GM13976 (cell line): ENCODE measurements around the gene COL4A1.

Source experiments
- DNase-seq: peaks from one replicate; pipeline ENCODE4 v3.0.0; 2012; ENCODE audit warnings: low spot score
- CTCF ChIP-seq: IDR thresholded peaks from 2 replicates; pipeline ENCODE4 v1.5.1; 2012; ENCODE audit warnings: borderline replicate concordance, mild to moderate bottlenecking; ENCODE audit not compliant: insufficient read depth; ENCODE audit errors: extremely low read depth, missing control alignments, control extremely low read depth
- in situ Hi-C: fragments of 300-500 bp; cut with MboI; formaldehyde crosslinking; loops from one replicate; pipeline ENCODE4 v1.12.0; 2022; ENCODE audit warnings: low sequenced_read_pairs, mixed read lengths, inconsistent platforms; ENCODE audit not compliant: unreplicated experiment

Gene COL4A1

GRCh38 chr13:110231348-110232047, 75.5 kb downstream of the COL4A1 start:
- TF ChIP-seq CTCF, result no peak
- no peak for DNase-seq
- in situ Hi-C loops, result loop anchor here (25.0 kb wide), 1 partner anchor 606 kb away; no protein-coding TSS in a partner anchor

GRCh38 chr13:110230661-110231347, 76.2 kb downstream of the COL4A1 start:
- no peak for DNase-seq
- in situ Hi-C loops, result loop anchor here (25.0 kb wide), 1 partner anchor 606 kb away; no protein-coding TSS in a partner anchor
- no peak for TF ChIP-seq CTCF

GRCh38 chr13:110229905-110230563, 76.9 kb downstream of the COL4A1 start:
- no peak for DNase-seq
- in situ Hi-C loops, result loop anchor here (10.0 to 25.0 kb wide), 2 partner anchors 185 to 607 kb away; no protein-coding TSS in a partner anchor
- TF ChIP-seq CTCF, result no peak

GRCh38 chr13:110228936-110229904, 77.7 kb downstream of the COL4A1 start:
- no peak for DNase-seq
- no peak for TF ChIP-seq CTCF
- in situ Hi-C loops, result loop anchor here (10.0 to 25.0 kb wide), 2 partner anchors 186 to 608 kb away; no protein-coding TSS in a partner anchor

- DNase-seq, result no peak
- TF ChIP-seq CTCF, result no peak
- in situ Hi-C loops, result loop anchor here (10.0 to 25.0 kb wide), 2 partner anchors 187 to 609 kb away; no protein-coding TSS in a partner anchor
Measured at GRCh38 chr13:110227864-110228643, 78.9 kb downstream of the COL4A1 start.
